KBM-7 (cell line): ENCODE data around the gene ORC5.
"Not testable (repeated sequence)": the region's sequence is repeated elsewhere in the genome, so short reads cannot be mapped to it uniquely, and the experiment has no call there.

Experiments used
- DNase-seq: peaks from one replicate; pipeline ENCODE4 v3.0.0-alpha.2; 2015
- in situ Hi-C: fragments of 300-500 bp; cut with MboI; formaldehyde crosslinking; loops from 2 replicates; pipeline ENCODE4 v1.14.3; 2020; ENCODE audit warnings: low sequenced_read_pairs, low pct_unique_long_range_greater_than_20kb, mixed read lengths

ORC5 gene

DNA sequence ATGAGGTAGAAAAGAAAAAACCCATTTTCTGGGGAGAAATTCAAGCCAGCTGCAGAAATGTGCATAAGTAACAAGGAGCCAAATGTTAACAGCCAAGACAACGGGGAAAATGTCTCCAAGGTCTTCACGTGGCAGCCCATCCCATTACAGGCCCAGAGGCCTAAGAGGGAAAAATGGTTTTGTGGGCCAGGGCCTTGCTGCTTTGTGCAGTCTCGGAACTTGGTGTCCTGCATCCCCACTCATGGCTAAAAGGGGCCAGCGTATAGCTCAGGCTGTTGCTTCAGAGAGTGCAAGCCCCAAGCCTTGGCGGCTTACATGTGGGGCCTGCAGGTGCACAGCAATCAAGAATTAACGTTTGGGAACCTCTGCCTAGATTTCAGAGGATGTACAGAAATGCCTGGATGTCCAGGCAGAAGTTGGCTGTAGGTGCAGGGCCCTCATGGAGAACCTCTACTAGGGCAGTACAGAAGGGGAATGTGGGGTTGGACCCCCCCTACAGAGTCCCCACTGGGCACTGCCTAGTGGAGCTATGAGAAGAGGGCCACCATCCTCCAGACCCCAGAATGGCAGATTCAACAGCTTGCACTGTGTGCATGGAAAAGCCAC, 9.0 kb downstream of the ORC5 start:
- no peak for DNase-seq
- in situ Hi-C loops: no loop called here

GRCh38 chr7:104196161-104196560, 11.7 kb downstream of the ORC5 start:
- DNase-seq: no peak
- in situ Hi-C loops: no loop called here

DNA sequence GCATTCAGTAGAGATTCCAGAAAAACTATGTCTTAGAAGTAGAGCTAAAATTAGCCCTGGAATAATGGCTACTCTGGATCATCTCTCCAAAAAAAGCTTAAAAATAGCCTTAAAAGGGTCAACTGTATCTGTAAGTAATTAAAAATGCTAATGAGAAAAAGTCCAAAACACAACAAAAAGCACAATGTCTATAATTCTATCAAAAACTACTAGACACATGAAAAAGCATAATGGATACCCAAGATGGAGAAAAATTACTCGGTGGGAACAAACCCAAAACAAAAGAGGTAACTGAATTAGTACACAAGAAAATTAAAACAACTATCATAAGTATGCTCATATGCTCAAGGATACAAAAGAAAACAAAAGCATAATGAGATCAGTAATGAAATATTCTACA, 15.4 kb downstream of the ORC5 start:
- DNase-seq: no peak
- in situ Hi-C loops: no loop called here

DNA sequence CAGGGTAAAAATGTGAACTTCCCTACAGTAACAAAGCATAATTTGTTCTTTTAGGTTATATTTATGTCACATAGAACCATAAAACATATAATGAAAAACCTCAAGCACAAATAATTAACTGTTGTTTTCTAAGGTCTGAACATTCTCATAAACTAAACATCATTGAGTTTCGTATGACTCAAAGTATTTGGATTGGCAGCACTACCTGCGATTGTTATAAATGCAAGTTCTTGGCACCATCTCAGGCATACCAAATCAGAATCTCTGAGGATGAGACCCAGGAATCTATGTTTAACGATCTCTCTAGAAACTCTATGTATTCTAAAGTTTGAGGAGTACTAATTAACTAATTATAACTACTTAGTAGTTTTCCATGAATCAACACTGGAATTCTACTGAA, 22.5 kb downstream of the ORC5 start:
- in situ Hi-C loops: no loop called here

GRCh38 chr7:104179178-104179577, 28.6 kb downstream of the ORC5 start:
- DNase-seq: peak; percentile 16
- in situ Hi-C loops: no loop called here

More for the DNA sequence above, 22.5 kb downstream of the ORC5 start:
- DNase-seq: no peak

- DNase-seq, in situ Hi-C loops: not testable (repeated sequence)
Measured at GRCh38 chr7:104177565-104178083, 30.2 kb downstream of the ORC5 start.

DNA sequence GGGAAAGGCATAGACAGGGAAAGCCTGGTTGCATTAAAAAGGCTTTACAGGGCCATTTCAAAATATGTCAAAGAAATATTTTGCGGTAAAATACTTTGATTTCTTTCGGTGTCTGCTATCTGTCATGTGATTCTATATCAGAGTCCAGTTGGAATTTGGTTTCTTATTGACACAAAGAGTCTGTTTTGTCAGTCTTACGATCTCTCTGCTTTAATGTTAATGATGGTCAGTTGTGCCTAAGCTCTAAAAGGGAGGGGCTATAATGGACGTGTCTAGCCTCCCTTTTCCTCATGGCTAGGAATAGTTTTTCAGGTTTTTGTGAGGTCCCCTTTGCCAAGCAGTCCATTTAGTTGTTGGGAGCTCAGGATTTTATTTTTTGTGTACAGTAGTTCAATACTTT, 31.5 kb downstream of the ORC5 start:
- in situ Hi-C loops: no loop called here
- DNase-seq: no peak

DNA sequence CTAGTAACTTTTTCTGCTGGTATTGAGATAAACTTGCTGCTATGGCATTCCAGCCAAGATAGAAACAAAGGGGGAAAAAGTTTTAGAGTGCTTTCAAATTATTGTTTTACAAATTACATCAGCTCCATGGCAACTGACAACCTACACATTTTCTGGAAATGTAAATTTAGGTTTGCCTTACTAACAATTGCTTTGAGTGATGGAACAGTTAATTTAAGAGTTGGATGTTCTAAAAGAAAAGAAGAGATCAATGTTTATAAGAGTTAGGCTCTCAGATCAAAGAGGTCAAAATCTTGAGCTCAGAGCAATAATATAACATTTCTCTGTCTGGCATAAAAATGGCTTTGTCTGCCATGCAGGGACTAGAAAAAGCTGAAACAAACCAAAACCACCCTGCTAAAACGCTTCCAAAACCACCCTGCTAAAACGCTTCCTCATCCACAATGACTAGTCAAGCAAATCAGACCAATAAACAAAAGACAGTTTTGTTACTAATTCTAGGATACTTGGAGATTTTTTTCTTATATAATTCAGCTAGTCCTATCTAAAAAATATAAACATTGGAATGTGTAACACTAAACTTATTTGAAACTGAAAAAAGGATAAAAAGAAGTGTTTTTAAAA, 32.3 kb downstream of the ORC5 start:
- in situ Hi-C loops: no loop called here
- DNase-seq: peak; percentile 28

DNA sequence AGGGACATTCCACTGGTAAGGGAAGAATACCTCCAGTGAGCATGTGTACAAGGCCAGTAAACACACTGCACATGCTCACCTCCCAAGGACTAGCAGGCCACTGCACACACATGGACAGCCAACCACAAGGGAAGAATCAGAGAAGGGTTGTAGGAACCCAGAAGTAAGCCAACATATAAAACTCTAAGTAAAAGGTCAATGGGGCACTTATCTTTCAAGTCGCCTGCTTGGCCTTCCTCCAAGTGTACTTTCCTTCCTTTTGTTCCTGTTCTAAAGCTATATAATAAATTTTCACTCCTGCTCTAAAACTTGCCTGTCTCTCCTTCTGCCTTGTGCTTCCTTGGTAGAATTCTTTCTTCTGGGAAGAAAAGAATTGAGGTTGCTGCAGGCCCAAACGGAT, 33.0 kb downstream of the ORC5 start:
- in situ Hi-C loops: no loop called here
- peak; percentile 20 for DNase-seq

GRCh38 chr7:104162081-104162480, 45.7 kb downstream of the ORC5 start:
- no peak for DNase-seq
- in situ Hi-C loops: no loop called here

GRCh38 chr7:104161244-104161643, 46.6 kb downstream of the ORC5 start:
- in situ Hi-C loops: no loop called here

DNA sequence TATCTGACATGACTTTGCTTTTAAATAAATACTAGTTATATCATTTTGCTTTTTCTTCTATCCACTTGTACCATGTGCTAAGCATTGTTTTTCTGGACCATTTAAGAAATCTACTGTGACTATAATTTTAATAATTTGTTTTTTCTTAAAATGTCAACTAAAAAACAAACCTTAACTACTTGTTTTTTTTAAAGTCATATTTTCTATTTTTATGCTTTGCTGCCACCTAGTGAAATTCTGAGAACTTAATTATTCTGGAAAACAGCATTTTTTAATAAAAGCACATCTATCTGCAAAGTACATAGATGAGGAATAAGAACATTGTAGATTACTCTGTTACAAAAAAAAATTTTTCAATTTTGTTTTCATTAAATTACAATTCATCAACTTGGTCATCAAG, 47.4 kb downstream of the ORC5 start:
- DNase-seq: peak; percentile 50
- in situ Hi-C loops: no loop called here

More at GRCh38 chr7:104161244-104161643, 46.6 kb downstream of the ORC5 start:
- no peak for DNase-seq

- in situ Hi-C loops: no loop called here
- DNase-seq: peak; percentile 35
Measured at GRCh38 chr7:104156842-104157277, 51.0 kb downstream of the ORC5 start.

DNA sequence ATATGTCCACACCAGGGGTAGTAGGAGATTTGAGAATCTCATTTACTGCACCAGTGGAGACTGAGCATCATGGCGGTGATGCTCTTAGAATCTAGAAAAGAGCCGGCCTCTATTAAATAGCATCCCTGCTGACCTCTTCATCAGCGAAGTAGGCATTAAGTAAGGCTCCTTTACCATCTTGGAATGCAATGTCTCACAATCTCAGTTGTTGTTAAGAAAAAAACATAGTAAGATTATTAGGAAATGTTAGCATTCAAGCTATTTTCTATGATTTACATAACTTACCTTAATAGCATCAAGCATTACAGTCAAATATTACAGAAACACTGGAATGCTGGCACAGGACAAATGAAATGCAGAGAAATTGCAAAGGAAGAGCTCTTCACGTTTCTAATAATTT, 54.5 kb downstream of the ORC5 start:
- no peak for DNase-seq
- in situ Hi-C loops: no loop called here

- in situ Hi-C loops: no loop called here
- DNase-seq: no peak
Measured at GRCh38 chr7:104152468-104152867, 55.3 kb downstream of the ORC5 start.

DNA sequence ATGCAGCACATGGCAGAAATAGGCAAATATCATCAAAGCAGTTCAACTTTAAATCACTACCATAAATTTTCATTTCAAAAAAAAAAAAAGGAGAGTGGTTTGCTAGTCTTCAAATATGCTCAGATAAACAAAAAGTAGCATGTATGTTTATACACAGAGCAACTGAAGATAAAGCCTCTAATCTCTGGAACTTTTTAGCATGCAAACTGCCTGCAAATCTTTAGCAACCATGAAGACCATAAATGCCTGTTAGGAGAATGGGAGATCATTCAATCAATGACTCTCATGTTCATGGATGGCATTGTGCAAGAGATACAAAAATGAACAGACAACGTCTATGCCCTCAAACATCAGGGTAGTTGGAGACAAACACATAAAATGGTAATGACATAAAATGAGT, 57.3 kb downstream of the ORC5 start:
- no peak for DNase-seq
- in situ Hi-C loops: no loop called here

DNA sequence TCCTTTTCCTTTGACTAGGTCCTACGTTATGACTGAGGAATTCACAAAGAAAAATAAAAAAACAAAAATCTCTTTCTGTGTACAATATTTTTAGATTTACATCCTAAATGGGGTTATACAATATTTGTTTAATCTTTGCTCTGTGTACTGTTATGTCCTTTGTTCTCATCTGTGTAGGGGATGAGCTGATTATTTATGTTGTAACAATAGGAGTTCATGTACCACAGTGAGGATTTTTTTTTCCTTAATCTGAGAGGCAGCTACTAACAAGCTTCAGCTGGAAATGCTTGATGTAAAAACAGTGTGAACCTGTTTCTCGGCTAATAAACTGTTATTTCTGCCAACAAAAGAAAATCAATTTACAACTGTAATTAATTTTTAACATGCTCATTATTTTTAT, 58.0 kb downstream of the ORC5 start:
- no peak for DNase-seq
- in situ Hi-C loops: no loop called here

- DNase-seq: no peak
- in situ Hi-C loops: no loop called here
Measured at GRCh38 chr7:104142147-104142546, 65.7 kb downstream of the ORC5 start.

GRCh38 chr7:104137971-104138370, 69.8 kb downstream of the ORC5 start:
- DNase-seq: no peak
- in situ Hi-C loops: no loop called here

- DNase-seq: no peak
- in situ Hi-C loops: no loop called here
Measured at GRCh38 chr7:104137511-104137910, 70.3 kb downstream of the ORC5 start.

DNA sequence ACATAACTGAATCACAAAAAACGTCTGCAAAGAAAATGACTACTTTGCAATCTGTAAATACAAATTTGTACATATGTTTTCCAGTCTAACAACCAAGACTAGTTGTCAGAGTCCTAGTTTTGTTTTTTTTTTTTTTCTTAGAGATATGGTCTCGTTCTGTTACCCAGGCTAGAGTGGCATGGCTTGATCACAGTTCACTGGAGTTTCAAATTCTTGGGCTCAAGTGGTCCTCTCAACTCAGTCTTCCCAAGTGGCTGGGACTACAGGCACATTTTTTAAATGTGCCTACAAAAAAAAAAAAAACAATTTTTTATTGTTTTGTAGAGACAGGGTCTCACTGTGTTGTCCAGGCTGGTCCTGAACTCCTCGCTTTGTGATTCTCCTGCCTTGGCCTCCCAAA, 70.8 kb downstream of the ORC5 start:
- in situ Hi-C loops: no loop called here
- no peak for DNase-seq
